GM19467 (cell line): ENCODE data around the gene ATAD1.

ENCODE experiments used
- ATAC-seq: cut with Tn5 transposase; IDR thresholded peaks from one replicate; pipeline ENCODE4 v1.9.1; 2021; ENCODE audit warnings: mild to moderate bottlenecking, moderate library complexity; ENCODE audit not compliant: unreplicated experiment

The ATAD1 gene

DNA sequence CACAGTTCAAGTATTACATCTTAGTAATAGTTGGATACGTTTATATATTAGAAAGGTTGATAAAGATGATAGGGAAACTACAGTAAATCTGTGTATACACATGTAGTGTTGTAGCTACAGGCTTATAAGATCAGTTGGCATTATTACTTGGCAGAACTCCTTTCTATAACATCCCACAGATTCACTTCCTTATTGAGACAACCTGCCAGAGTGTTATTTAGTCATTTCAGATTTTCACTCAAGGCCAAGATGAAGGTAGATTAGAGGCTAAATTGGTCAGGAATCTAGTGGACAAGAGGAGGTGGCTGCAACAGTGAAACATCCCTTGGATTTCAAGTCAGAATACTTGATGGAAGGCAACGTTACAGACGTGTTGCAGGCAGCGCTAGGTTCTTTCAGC, 95.3 kb downstream of the ATAD1 start:
- no peak for ATAC-seq

GRCh38 chr10:87721781-87722180, 96.2 kb downstream of the ATAD1 start:
- no peak for ATAC-seq

GRCh38 chr10:87720665-87721064, 97.4 kb downstream of the ATAD1 start:
- no peak for ATAC-seq

DNA sequence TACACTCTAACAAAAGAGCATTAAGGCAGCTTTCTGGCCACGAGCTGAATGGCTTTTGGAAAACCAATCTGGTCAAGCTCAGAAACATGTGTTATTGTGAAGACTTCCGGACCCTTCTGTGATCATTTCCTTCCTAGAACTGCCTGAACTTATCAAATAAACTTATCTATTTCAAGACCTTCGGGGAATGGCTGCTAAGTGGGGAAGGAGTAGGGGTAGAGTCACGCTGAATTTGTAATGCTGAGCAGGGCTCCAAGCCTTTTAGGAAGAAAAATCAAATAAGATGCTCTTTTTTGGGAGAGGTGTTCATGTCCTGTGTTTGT, 101.7 kb downstream of the ATAD1 start:
- ATAC-seq = no peak

GRCh38 chr10:87715552-87716347, 102.3 kb downstream of the ATAD1 start:
- ATAC-seq = no peak

- ATAC-seq = no peak
These were observed 104.3 kb downstream of the ATAD1 start for GRCh38 chr10:87713707-87714106.

- no peak for ATAC-seq
These were observed 105.0 kb downstream of the ATAD1 start for GRCh38 chr10:87712913-87713616.

GRCh38 chr10:87707254-87707653, 110.8 kb downstream of the ATAD1 start:
- no peak for ATAC-seq

DNA sequence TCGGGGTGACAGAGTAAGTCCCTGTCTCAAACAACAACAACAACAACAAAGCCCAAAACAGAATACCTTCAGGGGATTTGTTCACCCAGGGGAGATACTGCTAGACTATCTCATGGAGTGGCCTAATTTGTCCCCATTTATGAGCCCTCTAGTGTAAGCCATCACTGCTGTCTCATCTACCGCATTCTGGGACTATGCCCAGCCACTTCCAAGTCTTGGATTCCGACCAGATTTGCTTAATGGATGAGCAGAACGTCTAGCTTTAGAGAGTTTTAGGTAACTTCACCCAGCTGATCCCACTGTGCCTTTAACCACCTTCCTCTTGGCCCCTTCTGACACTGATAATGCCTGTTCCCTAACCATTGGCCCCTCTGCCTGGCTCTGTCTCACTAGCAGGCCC, 111.3 kb downstream of the ATAD1 start:
- ATAC-seq = no peak

- no peak for ATAC-seq
These were observed 112.7 kb downstream of the ATAD1 start for GRCh38 chr10:87705339-87705738.

DNA sequence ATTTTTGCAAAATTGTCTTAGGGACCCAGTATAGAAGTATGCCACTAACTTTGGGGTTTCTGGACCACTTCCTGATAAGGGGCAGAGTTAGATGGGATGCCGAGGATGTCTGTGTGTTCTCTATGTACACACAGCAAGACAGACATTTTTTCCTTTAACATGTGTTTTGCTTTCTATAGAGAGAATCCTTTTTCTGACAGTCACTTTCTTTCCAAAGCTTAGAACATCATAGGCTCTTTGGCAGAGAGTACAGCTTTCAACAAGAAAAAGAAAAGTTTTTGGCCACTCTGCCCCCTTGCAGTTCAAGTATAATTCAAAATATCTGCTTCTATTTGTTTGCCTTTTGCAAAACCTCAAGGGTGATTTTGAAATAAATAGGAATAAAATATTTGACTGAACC, 114.3 kb downstream of the ATAD1 start:
- ATAC-seq = no peak

DNA sequence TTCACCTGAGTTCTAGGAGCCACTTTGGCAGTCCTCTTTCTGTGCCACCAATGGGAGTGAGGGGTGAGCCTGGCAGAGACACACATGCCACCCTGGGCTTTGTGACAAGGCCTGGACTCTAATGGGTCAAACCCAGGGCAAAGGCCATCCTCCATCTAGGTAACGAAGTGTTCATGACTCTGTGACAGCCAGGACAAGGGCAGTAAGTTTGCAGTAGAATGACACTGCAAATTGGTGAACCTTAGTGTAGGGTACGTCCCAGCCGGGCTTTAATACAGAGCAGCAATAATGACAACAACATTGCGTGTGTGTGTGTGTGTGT, 115.1 kb downstream of the ATAD1 start:
- no peak for ATAC-seq

- ATAC-seq = no peak
These were observed 115.6 kb downstream of the ATAD1 start for GRCh38 chr10:87702260-87702972.
